UCSD-AML1 (cell line): ENCODE data around the gene ZNF500.

Experiments used
- DNase-seq: peaks from one replicate; lab custom pipeline; 2025; ENCODE audit not compliant: unreplicated experiment; lab: John Stamatoyannopoulos, UW

ZNF500 gene

GRCh38 chr16:4713663-4714501, 53.1 kb downstream of the ZNF500 start:
- no peak for DNase-seq

GRCh38 chr16:4709481-4709880, 57.5 kb downstream of the ZNF500 start:
- no peak for DNase-seq

GRCh38 chr16:4706871-4707270, 60.1 kb downstream of the ZNF500 start:
- no peak for DNase-seq

- DNase-seq = no peak
These were observed 62.0 kb downstream of the ZNF500 start for GRCh38 chr16:4704913-4705312.

- DNase-seq = no peak
These were observed 62.5 kb downstream of the ZNF500 start for GRCh38 chr16:4704491-4704890.

GRCh38 chr16:4703906-4704305, 63.1 kb downstream of the ZNF500 start:
- no peak for DNase-seq

- no peak for DNase-seq
These were observed 64.5 kb downstream of the ZNF500 start for GRCh38 chr16:4702466-4702808.

GRCh38 chr16:4701791-4702465, 65.0 kb downstream of the ZNF500 start:
- no peak for DNase-seq

- DNase-seq = no peak
These were observed 65.8 kb downstream of the ZNF500 start for GRCh38 chr16:4700997-4701743.

GRCh38 chr16:4700380-4700996, 66.5 kb downstream of the ZNF500 start:
- no peak for DNase-seq

- no peak for DNase-seq
These were observed 67.9 kb downstream of the ZNF500 start for GRCh38 chr16:4699046-4699556.

GRCh38 chr16:4698321-4699045, 68.5 kb downstream of the ZNF500 start:
- no peak for DNase-seq
